NB4 (cell line): ENCODE results near the gene SLC16A8.
A peak's percentile ranks its signal among the peaks of the same experiment; 100 is the strongest.

ENCODE experiments used
- DNase-seq: peaks from one replicate; pipeline ENCODE4 v3.0.0; 2010; ENCODE audit warnings: low read depth
- H3K4me3 ChIP-seq: one replicate; pipeline ENCODE4 v1.5.1; 2011; ENCODE audit warnings: mild to moderate bottlenecking, low read depth, low read length, moderate library complexity
- MAX ChIP-seq: IDR thresholded peaks from 2 replicates; pipeline ENCODE4 v1.6.1; 2011; ENCODE audit warnings: low read depth, low read length
- MYC ChIP-seq: IDR thresholded peaks from 2 replicates; pipeline ENCODE4 v1.6.1; 2011; ENCODE audit warnings: low read depth, low read length
- POLR2A ChIP-seq: IDR thresholded peaks from 2 replicates; pipeline ENCODE4 v1.6.1; 2011; ENCODE audit warnings: mild to moderate bottlenecking; ENCODE audit not compliant: insufficient read length; ENCODE audit errors: extremely low read depth
- TF ChIP-seq, protein P1 (sequence below): IDR thresholded peaks from one replicate; pipeline ENCODE4 v1.5.1; 2012; ENCODE audit warnings: low read depth, low read length

Gene SLC16A8

GRCh38 chr22:38115423-38116205 lies 31.6 kb upstream of the SLC16A8 start:
- TF ChIP-seq, protein P1, sequence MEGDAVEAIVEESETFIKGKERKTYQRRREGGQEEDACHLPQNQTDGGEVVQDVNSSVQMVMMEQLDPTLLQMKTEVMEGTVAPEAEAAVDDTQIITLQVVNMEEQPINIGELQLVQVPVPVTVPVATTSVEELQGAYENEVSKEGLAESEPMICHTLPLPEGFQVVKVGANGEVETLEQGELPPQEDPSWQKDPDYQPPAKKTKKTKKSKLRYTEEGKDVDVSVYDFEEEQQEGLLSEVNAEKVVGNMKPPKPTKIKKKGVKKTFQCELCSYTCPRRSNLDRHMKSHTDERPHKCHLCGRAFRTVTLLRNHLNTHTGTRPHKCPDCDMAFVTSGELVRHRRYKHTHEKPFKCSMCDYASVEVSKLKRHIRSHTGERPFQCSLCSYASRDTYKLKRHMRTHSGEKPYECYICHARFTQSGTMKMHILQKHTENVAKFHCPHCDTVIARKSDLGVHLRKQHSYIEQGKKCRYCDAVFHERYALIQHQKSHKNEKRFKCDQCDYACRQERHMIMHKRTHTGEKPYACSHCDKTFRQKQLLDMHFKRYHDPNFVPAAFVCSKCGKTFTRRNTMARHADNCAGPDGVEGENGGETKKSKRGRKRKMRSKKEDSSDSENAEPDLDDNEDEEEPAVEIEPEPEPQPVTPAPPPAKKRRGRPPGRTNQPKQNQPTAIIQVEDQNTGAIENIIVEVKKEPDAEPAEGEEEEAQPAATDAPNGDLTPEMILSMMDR: no peak
- TF ChIP-seq MAX (no peak), MYC (no peak), POLR2A (no peak)
- DNase-seq: no peak

DNA sequence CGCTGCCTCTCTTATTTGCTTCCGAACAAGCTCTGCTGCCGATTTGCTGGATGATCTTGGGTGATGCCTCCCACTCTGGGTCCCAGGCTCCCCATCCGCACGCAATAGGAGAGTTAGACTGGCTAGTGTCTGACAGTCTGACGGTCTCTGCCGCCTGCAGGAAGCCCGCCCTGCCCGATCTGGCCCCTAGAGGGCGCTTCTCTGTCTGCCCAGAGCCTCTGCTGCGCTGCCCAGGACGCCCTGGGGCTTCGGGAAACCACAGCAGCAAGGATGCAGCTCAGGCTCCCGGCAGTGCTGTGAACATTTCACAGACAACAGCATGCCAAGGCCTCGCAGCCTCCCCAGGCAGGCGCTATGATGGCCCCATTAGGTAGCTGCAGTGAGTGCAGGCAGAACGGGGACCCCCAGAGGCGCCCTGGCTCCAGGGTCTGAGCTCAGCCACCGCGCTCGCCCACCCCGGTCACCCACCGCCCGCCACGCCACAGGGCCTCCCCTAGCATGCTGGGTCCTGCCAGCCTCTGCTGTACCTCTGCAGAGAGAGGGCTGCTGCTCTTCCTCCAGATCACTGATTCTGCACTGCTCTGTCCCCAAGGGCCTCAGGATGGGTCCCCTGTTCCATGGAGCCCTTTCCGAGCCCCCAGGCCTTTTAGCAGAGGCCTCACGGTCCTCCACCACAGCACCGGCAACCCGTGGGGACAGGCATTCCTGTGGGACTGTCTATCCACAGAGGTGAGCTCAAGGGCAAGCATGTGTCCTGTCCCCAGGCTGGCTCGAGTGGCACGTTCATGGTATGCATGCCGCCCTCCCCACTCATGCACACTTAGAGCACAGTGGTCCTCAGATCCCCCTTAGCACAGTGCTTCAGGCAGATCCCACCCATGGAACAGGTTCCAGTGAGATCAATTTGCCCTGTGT lies 30.8 kb upstream of the SLC16A8 start:
- TF ChIP-seq, protein P1: peak; percentile 89
- TF ChIP-seq POLR2A: no peak
- peak; percentile 81 for DNase-seq
- no peak overlapping the region for H3K4me3 ChIP-seq

More at GRCh38 chr22:38115423-38116205, 31.6 kb upstream of the SLC16A8 start:
- H3K4me3 ChIP-seq: no peak overlapping the region

GRCh38 chr22:38112381-38112780 lies 28.4 kb upstream of the SLC16A8 start:
- no peak for TF ChIP-seq MYC
- no peak for TF ChIP-seq MAX
- TF ChIP-seq, protein P1: no peak
- TF ChIP-seq POLR2A: no peak

DNA sequence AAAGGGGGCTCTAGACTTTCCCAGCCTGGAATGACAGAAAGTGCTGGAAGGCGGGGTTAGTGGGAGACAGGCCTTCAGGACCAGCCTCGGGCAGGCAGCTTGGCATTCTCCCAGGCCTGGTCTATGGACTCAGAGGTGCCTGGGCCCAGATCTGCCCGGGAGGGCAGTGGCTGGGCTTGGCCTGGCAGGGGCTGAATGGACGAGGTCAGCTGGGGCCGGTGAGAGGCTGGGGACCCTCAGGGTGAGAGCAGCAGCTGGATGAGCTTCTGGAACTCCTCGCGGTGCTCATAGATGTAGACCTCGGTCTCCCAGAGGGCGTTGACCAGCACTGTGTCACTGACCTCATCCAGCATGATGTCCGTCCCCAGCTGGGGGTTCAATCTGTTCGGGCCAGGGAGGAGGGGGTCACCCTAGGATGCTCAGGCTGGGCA lies 28.0 kb upstream of the SLC16A8 start:
- TF ChIP-seq MAX (no peak), MYC (no peak)
- TF ChIP-seq, protein P1: no peak
- DNase-seq: no peak
- H3K4me3 ChIP-seq: no peak overlapping the region

More at GRCh38 chr22:38112381-38112780, 28.4 kb upstream of the SLC16A8 start:
- H3K4me3 ChIP-seq: no peak overlapping the region
- DNase-seq: no peak

- H3K4me3 ChIP-seq: no peak overlapping the region
- no peak for TF ChIP-seq POLR2A
- TF ChIP-seq MYC: no peak
Observed at GRCh38 chr22:38110863-38111852, 27.2 kb upstream of the SLC16A8 start.

More at GRCh38 chr22:38110863-38111852, 27.2 kb upstream of the SLC16A8 start:
- DNase-seq: no peak
